Endometrium (tissue), 2 donors: ENCODE data around the gene SLC6A11.

Experiments
- FAIRE-seq: peaks from 2 replicates; lab custom pipeline; 2012; peaks lifted over from hg19 to GRCh38; lab: Jason Lieb, UNC
- donor health status: control.
- donor health status: control.

Gene SLC6A11

GRCh38 chr3:10888518-10889090 is 72.6 kb downstream of the SLC6A11 start:
- FAIRE-seq = no peak

GRCh38 chr3:10889206-10889960 is 73.4 kb downstream of the SLC6A11 start:
- FAIRE-seq = no peak

GRCh38 chr3:10890665-10891064 is 74.6 kb downstream of the SLC6A11 start:
- no peak for FAIRE-seq

GRCh38 chr3:10892622-10893021 is 76.6 kb downstream of the SLC6A11 start:
- FAIRE-seq = no peak

- no peak for FAIRE-seq
Measured at GRCh38 chr3:10901296-10901945, 85.4 kb downstream of the SLC6A11 start.

- no peak for FAIRE-seq
Measured at GRCh38 chr3:10907262-10907661, 91.2 kb downstream of the SLC6A11 start.

- no peak for FAIRE-seq
Measured at GRCh38 chr3:10910367-10910766, 94.3 kb downstream of the SLC6A11 start.

- FAIRE-seq = no peak
Measured at GRCh38 chr3:10911350-10912002, 95.4 kb downstream of the SLC6A11 start.

GRCh38 chr3:10912786-10913185 is 96.8 kb downstream of the SLC6A11 start:
- no peak for FAIRE-seq

GRCh38 chr3:10915376-10915775 is 99.3 kb downstream of the SLC6A11 start:
- FAIRE-seq = no peak

- no peak for FAIRE-seq
Measured at GRCh38 chr3:10917176-10917575, 101.1 kb downstream of the SLC6A11 start.

GRCh38 chr3:10918011-10918410 is 102.0 kb downstream of the SLC6A11 start:
- no peak for FAIRE-seq

GRCh38 chr3:10919636-10920035 is 103.6 kb downstream of the SLC6A11 start:
- no peak for FAIRE-seq

GRCh38 chr3:10925436-10926255 is 109.6 kb downstream of the SLC6A11 start:
- no peak for FAIRE-seq

GRCh38 chr3:10926256-10926810 is 110.3 kb downstream of the SLC6A11 start:
- FAIRE-seq = no peak

- no peak for FAIRE-seq
Measured at GRCh38 chr3:10926811-10927521, 110.9 kb downstream of the SLC6A11 start.

GRCh38 chr3:10927551-10927950 is 111.5 kb downstream of the SLC6A11 start:
- no peak for FAIRE-seq

- FAIRE-seq = no peak
Measured at GRCh38 chr3:10928407-10928960, 112.5 kb downstream of the SLC6A11 start.

GRCh38 chr3:10928961-10929471 is 113.0 kb downstream of the SLC6A11 start:
- no peak for FAIRE-seq

GRCh38 chr3:10929978-10930665 is 114.1 kb downstream of the SLC6A11 start:
- FAIRE-seq = no peak
